HepG2 (cell line): ENCODE results near the gene WASHC2C. TPM values are rescaled to one million over a fixed set of nuclear protein-coding genes. Genes with fewer than 3 reads are reported as not detected.

Experiments
- CREBL2 ChIP-seq: sonication (generic); formaldehyde crosslinking; IDR thresholded peaks from 2 replicates; pipeline ENCODE4 v1.8.1; 2023; ENCODE audit warnings: missing genetic modification reagents, mild to moderate bottlenecking, borderline replicate concordance
- GLI4 ChIP-seq: sonication (generic); formaldehyde crosslinking; IDR thresholded peaks from 2 replicates; pipeline ENCODE4 v1.5.1; 2020; ENCODE audit warnings: missing genetic modification reagents, mild to moderate bottlenecking, moderate library complexity, borderline replicate concordance
- HOXA3 ChIP-seq: sonication (generic); formaldehyde crosslinking; IDR thresholded peaks from 2 replicates; pipeline ENCODE4 v1.5.0; 2020; ENCODE audit warnings: missing genetic modification reagents
- IRF9 ChIP-seq: sonication (generic); formaldehyde crosslinking; IDR thresholded peaks from 2 replicates; pipeline ENCODE4 v1.8.0; 2022; ENCODE audit warnings: missing genetic modification reagents, mild to moderate bottlenecking, borderline replicate concordance
- KAT8 ChIP-seq: IDR thresholded peaks from 2 replicates; pipeline ENCODE4 v1.6.1; 2016; ENCODE audit warnings: missing genetic modification reagents, missing compliant biosample characterization
- KDM4B ChIP-seq: sonication (generic); formaldehyde crosslinking; IDR thresholded peaks from 2 replicates; pipeline ENCODE4 v1.4.0; 2020; ENCODE audit warnings: missing genetic modification reagents
- KDM6A ChIP-seq: IDR thresholded peaks from 2 replicates; pipeline ENCODE4 v1.6.1; 2016; ENCODE audit warnings: low read depth
- MLX ChIP-seq: IDR thresholded peaks from 2 replicates; pipeline ENCODE4 v1.6.1; 2016
- MYNN ChIP-seq: sonication (generic); formaldehyde crosslinking; IDR thresholded peaks from 2 replicates; pipeline ENCODE4 v1.4.0; 2020; ENCODE audit warnings: mild to moderate bottlenecking, low read depth, missing genetic modification reagents
- RARA ChIP-seq: IDR thresholded peaks from 2 replicates; pipeline ENCODE4 v1.6.1; 2016; ENCODE audit warnings: missing genetic modification reagents, missing compliant biosample characterization
- SALL1 ChIP-seq: sonication (generic); formaldehyde crosslinking; IDR thresholded peaks from 2 replicates; pipeline ENCODE4 v1.8.0; 2022; ENCODE audit warnings: mild to moderate bottlenecking, missing genetic modification reagents
- TBL1XR1 ChIP-seq: fragments of 150-350 bp; IDR thresholded peaks from 2 replicates; pipeline ENCODE4 v1.6.1; 2014; ENCODE audit warnings: borderline replicate concordance, low read length; ENCODE audit not compliant: partially characterized antibody
- ZBTB38 ChIP-seq: sonication (generic); formaldehyde crosslinking; IDR thresholded peaks from 2 replicates; pipeline ENCODE4 v1.5.1; 2020; ENCODE audit warnings: mild to moderate bottlenecking, missing genetic modification reagents
- ZGPAT ChIP-seq: IDR thresholded peaks from 2 replicates; pipeline ENCODE4 v1.6.1; 2016; ENCODE audit warnings: mild to moderate bottlenecking
- ZKSCAN8 ChIP-seq: IDR thresholded peaks from 2 replicates; pipeline ENCODE4 v1.6.1; 2016; ENCODE audit warnings: borderline replicate concordance, missing genetic modification reagents, missing compliant biosample characterization
- ZNF362 ChIP-seq: sonication (generic); formaldehyde crosslinking; IDR thresholded peaks from 2 replicates; pipeline ENCODE4 v1.4.0; 2020; ENCODE audit warnings: missing genetic modification reagents, mild to moderate bottlenecking, borderline replicate concordance
- ZNF414 ChIP-seq: sonication (generic); formaldehyde crosslinking; IDR thresholded peaks from 2 replicates; pipeline ENCODE4 v1.5.0; 2020; ENCODE audit warnings: missing genetic modification reagents
- ZNF580 ChIP-seq: IDR thresholded peaks from 2 replicates; pipeline ENCODE4 v1.6.1; 2016; ENCODE audit warnings: low read depth, borderline replicate concordance
- ZNF839 ChIP-seq: sonication (generic); formaldehyde crosslinking; IDR thresholded peaks from 2 replicates; pipeline ENCODE4 v1.4.0; 2020; ENCODE audit warnings: missing genetic modification reagents, mild to moderate bottlenecking, borderline replicate concordance
- ZNF891 ChIP-seq: sonication (generic); formaldehyde crosslinking; IDR thresholded peaks from 2 replicates; pipeline ENCODE4 v1.5.0; 2020; ENCODE audit warnings: mild to moderate bottlenecking, missing genetic modification reagents
- polyA plus RNA-seq, 8 experiments: library from polyadenylated mRNA; depleted of rRNA in 3 of 8; stranded (reverse) in 7 of 8; unstranded in 1 of 8; fragments of >200 nt; fragmentation: Illumina TruSeq in 4 of 8; extraction: Trizol in 4 of 8; gene quantifications; 2 replicates each; pipeline versions ENCODE4 v1.2.1 to v1.2.3, GENCODE V29; 2011 to 2016; ENCODE audit warnings: low read depth in 4 of 8, missing spikeins in 1 of 8, mixed read lengths in 1 of 8; ENCODE audit not compliant: insufficient read depth in 1 of 8
- total RNA-seq, 5 experiments: library from RNA; depleted of rRNA; stranded (reverse); fragments of >200 nt; fragmentation: Illumina TruSeq; extraction: Trizol; gene quantifications; 2 replicates each; pipeline ENCODE4 v1.2.3, GENCODE V29; 2016; ENCODE audit warnings: low read depth in 1 of 5

The WASHC2C gene
- total and polyA plus RNA-seq, 2 of the 13 experiments (the other 11 are each of a cell fraction or from before 2014, with no cell fraction given): 17.8 to 20.8 TPM

- TF ChIP-seq HOXA3 (CRISPR knock-in tag): peak; percentile 84
- peak; percentile 51; the same call in 1 of the 2 replicates for TF ChIP-seq ZNF891 (CRISPR knock-in tag)
- 0 out of 2 replicates have a peak, but pooled peaks have one; percentile 53 for TF ChIP-seq ZNF839 (CRISPR knock-in tag)
- TF ChIP-seq TBL1XR1: peak; percentile 53
- 0 out of 2 replicates have a peak, but pooled peaks have one; percentile 15 for TF ChIP-seq KDM6A (CRISPR knock-in tag)
- TF ChIP-seq IRF9 (CRISPR knock-in tag): peak; percentile 87; the same call in 1 of the 2 replicates
- 0 out of 2 replicates have a peak, but pooled peaks have one; percentile 47 for TF ChIP-seq ZNF414 (CRISPR knock-in tag)
- peak; percentile 100 for TF ChIP-seq KAT8
- TF ChIP-seq GLI4 (CRISPR knock-in tag): peak; percentile 74; the same call in 1 of the 2 replicates
- peak; percentile 79; the same call in 1 of the 2 replicates for TF ChIP-seq KDM4B (CRISPR knock-in tag)
- TF ChIP-seq SALL1 (CRISPR knock-in tag): peak; percentile 79
- peak; percentile 55; the same call in 1 of the 2 replicates for TF ChIP-seq ZBTB38 (CRISPR knock-in tag)
- TF ChIP-seq ZNF580 (CRISPR knock-in tag): peak; percentile 77; the same call in 1 of the 2 replicates
- TF ChIP-seq MYNN (CRISPR knock-in tag): peak; percentile 61; the same call in 1 of the 2 replicates
- 0 out of 2 replicates have a peak, but pooled peaks have one; percentile 33 for TF ChIP-seq CREBL2 (CRISPR knock-in tag)
- peak; percentile 76 for TF ChIP-seq RARA (CRISPR knock-in tag)
- TF ChIP-seq ZNF362 (CRISPR knock-in tag): peak; percentile 41; the same call in 1 of the 2 replicates
- peak; percentile 95 for TF ChIP-seq MLX
- peak; percentile 85 for TF ChIP-seq ZGPAT
- TF ChIP-seq ZKSCAN8 (CRISPR knock-in tag): 0 out of 2 replicates have a peak, but pooled peaks have one; percentile 34
These were observed at the start of gene WASHC2C (continued) for GRCh38 chr10:45726703-45727420.
